Duodenal mucosa (tissue), 2 donors: ENCODE results near the gene PSPC1.

Experiments
- H3K27ac ChIP-seq: one replicate; pipeline ENCODE4 v1.7.0; 2013; ENCODE audit warnings: low read depth, low read length
- H3K27me3 ChIP-seq, 2 donors: one replicate each; pipeline ENCODE4 v1.7.0; 2013; ENCODE audit warnings: low read length in 2 of 2, control low read depth in 1 of 2; ENCODE audit not compliant: insufficient read depth in 2 of 2, control insufficient read depth in 1 of 2
- H3K36me3 ChIP-seq, 2 donors: one replicate each; pipeline ENCODE4 v1.7.0; 2013; ENCODE audit warnings: low read length in 2 of 2, control low read depth in 1 of 2; ENCODE audit not compliant: insufficient read depth in 2 of 2, control insufficient read depth in 1 of 2
- H3K4me1 ChIP-seq, 2 donors: one replicate each; pipeline ENCODE4 v1.7.0; 2013; ENCODE audit warnings: low read length in 2 of 2, control low read depth in 1 of 2; ENCODE audit not compliant: insufficient read depth in 2 of 2, control insufficient read depth in 1 of 2
- H3K4me3 ChIP-seq, 2 donors: one replicate each; pipeline ENCODE4 v1.7.0; 2013; ENCODE audit warnings: low read length in 2 of 2, low read depth in 1 of 2
- H3K9ac ChIP-seq, 2 donors: one replicate each; pipeline ENCODE4 v1.7.0; 2013; ENCODE audit warnings: low read length in 2 of 2, low read depth in 1 of 2
- H3K9me3 ChIP-seq, 2 donors: one replicate each; pipeline ENCODE4 v1.7.0; 2013; ENCODE audit warnings: low read length in 2 of 2, control low read depth in 1 of 2; ENCODE audit not compliant: control insufficient read depth in 1 of 2

PSPC1 gene

DNA sequence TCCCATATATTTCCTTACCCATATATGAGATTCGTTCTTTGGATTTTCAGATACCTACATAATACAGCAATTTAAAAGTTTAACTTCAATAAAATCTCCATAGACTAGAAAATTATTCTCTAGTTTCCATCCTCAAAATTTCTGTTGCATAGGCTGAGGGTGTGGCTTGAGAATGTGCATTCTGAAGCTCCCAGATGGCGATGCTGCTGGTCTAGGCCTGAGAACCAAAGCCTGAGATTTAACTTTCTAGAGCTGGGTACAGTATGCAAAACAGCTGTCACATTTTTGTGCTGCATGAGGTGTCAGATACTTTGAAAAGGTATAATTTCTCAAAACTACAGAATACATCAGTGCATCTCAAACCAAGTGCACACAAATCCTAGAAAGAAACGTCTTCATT lies 106.6 kb downstream of the PSPC1 start:
- H3K9ac ChIP-seq: no peak overlapping the region
- no peaks in the 10 kb centered on the region for H3K4me1 ChIP-seq
- H3K9me3 ChIP-seq: no peaks in the 10 kb centered on the region
- H3K4me3 ChIP-seq: no peak overlapping the region
- H3K27ac ChIP-seq: no peak overlapping the region
- peaks cover 38 to 47% of the 10 kb centered on the region in 2 donors for H3K36me3 ChIP-seq
- H3K27me3 ChIP-seq: no peaks in the 10 kb centered on the region

DNA sequence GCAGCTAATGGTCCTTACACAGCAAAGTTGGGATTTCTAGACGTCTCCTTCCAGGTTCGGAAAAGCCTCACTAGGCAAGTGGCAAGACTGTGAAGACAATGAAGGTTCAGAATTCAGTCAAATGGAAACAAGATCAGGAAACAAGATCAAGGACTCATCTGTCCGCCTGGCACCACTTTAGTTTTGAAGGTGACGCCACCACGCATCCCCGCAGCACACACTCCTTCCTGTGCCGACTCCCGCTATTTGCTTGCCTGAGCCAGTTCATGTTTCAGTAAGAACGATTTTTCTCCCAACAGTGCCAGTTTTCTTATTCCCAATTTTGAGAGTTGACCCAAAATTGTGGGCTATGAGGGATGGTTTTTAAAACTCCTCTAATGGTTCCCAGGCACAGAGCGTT lies 107.8 kb downstream of the PSPC1 start:
- Histone ChIP-seq H3K9ac (no peak overlapping the region), H3K9me3 (no peaks in the 10 kb centered on the region), H3K27ac (no peak overlapping the region), H3K4me3 (no peak overlapping the region), H3K27me3 (no peaks in the 10 kb centered on the region), H3K36me3 (peaks cover 40 to 58% of the 10 kb centered on the region in 2 donors), H3K4me1 (no peaks in the 10 kb centered on the region)

DNA sequence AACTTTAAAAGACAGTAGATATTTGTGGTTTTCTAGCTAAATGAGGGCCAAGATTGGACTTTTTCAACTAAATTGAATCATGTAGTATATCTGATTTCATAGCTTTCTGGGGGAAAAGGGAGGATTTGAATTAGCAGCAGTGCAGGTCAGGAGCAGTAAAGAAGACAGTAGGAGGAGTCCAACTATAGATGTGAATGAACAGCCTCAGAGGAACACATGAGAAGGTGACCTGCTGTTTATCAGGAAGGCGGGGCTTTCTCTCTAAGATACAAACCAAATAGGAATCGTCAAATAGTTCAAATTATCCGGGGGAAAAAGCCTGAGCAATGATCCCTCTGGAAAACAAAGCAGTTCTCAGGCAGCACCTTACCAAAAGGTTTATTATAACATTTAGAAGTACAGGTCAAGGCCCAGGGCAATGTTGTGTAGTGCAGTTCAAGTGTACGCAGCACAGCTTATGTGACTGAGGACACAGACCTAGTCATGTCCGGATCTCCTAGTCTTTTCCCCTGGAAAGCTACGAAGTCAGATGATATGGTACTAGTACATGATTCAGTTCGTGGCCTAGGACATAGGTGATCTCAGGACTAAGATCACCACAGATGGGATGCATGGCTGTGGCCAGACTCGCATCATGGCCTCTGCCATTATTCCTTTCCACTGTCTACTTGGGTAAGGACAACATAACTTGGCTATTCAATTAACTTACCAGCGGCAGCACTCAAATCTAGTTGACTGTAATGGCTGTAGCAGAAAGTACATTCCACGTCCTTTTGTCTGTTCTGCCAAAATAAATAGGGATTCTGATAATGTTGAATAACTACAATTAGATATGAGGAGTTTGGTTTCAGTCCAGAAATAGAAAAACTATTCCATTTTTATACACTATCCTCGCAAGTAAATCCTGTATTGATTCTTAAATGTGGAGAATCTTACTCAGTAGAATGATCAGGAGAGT lies 109.0 kb downstream of the PSPC1 start:
- Histone ChIP-seq H3K9me3 (no peaks in the 10 kb centered on the region), H3K4me1 (no peaks in the 10 kb centered on the region), H3K9ac (no peak overlapping the region), H3K4me3 (no peak overlapping the region), H3K27ac (no peak overlapping the region), H3K27me3 (no peaks in the 10 kb centered on the region), H3K36me3 (peaks cover 44 to 70% of the 10 kb centered on the region in 2 donors)

DNA sequence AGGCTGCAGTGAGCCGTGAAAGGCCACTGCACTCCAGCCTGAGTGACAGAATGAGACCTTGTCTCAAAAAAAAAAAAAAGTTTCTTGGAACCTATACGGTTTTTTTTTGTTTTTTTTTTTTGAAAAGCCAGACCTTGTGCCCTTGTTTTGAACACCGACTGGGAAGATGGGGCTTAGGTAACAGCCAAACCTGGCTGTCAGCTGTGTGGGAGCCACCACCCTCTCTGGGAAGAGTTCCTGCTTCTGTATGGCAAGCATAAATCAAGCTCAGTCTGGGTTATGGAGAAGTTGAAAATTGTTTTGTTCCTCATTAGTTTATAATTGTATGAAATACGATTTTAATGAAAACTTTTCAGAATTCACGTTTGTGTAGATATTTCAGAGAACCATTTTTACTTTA lies 109.8 kb downstream of the PSPC1 start:
- no peaks in the 10 kb centered on the region for H3K4me1 ChIP-seq
- H3K36me3 ChIP-seq: peaks cover 50 to 78% of the 10 kb centered on the region in 2 donors
- H3K9ac ChIP-seq: no peak overlapping the region
- no peaks in the 10 kb centered on the region for H3K27me3 ChIP-seq
- H3K4me3 ChIP-seq: no peak overlapping the region
- no peak overlapping the region for H3K27ac ChIP-seq
- H3K9me3 ChIP-seq: no peaks in the 10 kb centered on the region

DNA sequence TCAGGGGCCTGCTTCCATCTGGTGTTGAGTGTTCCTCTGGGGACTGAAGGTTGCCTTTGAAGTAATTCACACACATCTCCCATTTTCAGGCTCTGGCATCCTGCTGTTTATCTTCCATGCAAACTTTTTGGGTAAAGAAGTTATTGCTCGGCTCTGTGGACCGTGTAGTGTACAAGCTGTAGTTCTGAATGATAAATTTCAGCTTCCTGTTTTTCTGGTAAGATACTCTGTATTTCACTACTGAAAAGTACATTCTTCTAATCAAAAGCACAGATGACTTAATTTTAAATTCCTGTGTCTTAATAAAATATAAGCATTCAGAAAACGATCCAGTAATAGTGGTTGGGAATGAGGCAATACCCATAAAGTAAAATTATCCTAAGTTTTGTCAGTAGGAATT lies 112.6 kb downstream of the PSPC1 start:
- Histone ChIP-seq H3K36me3 (peaks cover 57 to 89% of the 10 kb centered on the region in 2 donors), H3K27me3 (no peaks in the 10 kb centered on the region), H3K27ac (no peak overlapping the region)

DNA sequence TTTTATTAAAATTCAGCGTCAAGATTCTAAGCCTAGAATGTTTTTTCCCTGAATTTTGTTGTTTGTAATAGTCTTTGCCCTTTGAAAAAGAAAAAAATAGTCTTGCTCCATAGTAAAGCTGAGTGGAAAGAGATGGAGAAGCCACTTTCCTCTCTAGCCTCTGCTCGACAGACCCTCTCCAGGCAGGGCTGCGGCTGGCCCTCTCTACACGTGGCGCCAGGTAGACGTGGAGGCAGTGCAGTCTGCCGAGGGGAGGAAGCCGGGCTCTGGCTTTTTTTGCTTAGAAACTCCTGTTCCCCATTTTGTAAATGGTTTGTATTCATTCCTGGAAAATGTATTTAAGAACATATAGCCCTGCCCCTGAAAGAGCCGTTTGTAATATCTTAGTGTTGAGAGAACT lies 114.0 kb downstream of the PSPC1 start:
- peaks cover 47 to 87% of the 10 kb centered on the region in 2 donors for H3K36me3 ChIP-seq
- H3K27ac ChIP-seq: no peak overlapping the region
- H3K4me1 ChIP-seq: no peaks in the 10 kb centered on the region

More for the DNA sequence above, 112.6 kb downstream of the PSPC1 start:
- Histone ChIP-seq H3K4me3 (no peak overlapping the region), H3K4me1 (no peaks in the 10 kb centered on the region), H3K9ac (no peak overlapping the region), H3K9me3 (no peaks in the 10 kb centered on the region)

DNA sequence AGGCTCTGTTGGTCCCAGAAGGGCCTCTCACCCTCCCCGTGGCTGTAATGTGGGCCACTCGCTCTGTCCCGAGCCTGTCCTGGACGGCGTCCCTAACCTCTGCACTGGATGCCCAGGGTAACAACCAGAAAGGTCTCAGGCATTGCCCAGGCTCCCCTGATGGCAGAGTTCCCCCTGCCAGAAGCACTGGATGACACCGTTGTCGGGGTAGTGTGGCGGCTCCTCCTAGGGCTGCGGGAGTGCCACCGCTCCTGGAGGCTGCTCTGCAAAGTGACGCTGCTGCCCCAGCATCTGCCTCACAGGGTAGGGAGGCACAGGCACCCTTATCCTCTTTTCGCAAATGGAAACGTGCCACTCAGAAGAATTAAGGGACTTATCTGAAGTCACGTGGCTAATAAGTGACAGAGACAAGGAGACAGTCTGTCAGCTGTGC lies 117.3 kb downstream of the PSPC1 start:
- no peak overlapping the region for H3K4me3 ChIP-seq
- H3K27me3 ChIP-seq: no peaks in the 10 kb centered on the region
- peaks cover 40 to 85% of the 10 kb centered on the region in 2 donors for H3K36me3 ChIP-seq
- no peak overlapping the region for H3K27ac ChIP-seq
- H3K9ac ChIP-seq: no peak overlapping the region
- H3K9me3 ChIP-seq: no peaks in the 10 kb centered on the region
- no peaks in the 10 kb centered on the region for H3K4me1 ChIP-seq

More for the DNA sequence above, 114.0 kb downstream of the PSPC1 start:
- no peak overlapping the region for H3K4me3 ChIP-seq
- no peaks in the 10 kb centered on the region for H3K9me3 ChIP-seq
- H3K27me3 ChIP-seq: no peaks in the 10 kb centered on the region
- no peak overlapping the region for H3K9ac ChIP-seq

DNA sequence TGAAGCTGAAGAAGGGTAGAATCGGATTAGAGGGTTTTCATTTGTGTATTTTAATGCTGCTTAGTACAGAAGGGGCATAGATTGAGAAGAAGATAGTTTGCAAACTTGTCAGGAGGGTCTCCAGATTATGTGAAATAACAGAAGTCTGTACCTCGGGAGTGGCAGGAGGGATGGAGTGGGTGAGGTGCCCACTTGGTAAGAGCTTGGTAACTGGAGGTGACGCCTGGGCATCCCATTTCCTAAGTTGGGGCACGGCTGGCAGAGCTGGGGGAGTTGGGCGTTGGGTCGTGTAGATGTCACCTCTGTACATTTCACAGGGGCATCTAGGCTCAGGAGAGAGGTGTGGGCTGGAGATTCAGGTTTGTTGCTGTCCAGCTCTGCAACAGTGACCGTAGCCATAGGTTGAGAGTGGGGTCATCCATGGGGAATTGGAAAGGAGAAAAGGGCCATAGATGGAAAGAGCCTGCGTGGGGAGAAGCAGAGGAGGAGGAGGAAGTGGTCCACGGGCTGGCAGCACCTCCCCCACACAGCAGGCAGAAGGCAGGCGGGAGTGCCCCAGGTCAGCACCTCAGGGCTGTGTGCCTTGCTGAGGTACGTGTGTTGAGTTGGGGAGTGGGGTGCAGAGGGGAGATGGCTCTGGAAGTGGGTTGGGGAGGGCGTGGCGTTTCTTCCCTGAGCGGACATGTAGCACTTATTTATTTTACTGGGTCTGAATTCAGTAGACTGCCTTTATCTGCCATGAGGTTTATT lies 118.1 kb downstream of the PSPC1 start:
- Histone ChIP-seq H3K36me3 (peaks cover 40 to 80% of the 10 kb centered on the region in 2 donors), H3K9ac (no peak overlapping the region), H3K4me3 (no peak overlapping the region), H3K27me3 (no peaks in the 10 kb centered on the region), H3K4me1 (no peaks in the 10 kb centered on the region), H3K9me3 (no peaks in the 10 kb centered on the region), H3K27ac (no peak overlapping the region)

DNA sequence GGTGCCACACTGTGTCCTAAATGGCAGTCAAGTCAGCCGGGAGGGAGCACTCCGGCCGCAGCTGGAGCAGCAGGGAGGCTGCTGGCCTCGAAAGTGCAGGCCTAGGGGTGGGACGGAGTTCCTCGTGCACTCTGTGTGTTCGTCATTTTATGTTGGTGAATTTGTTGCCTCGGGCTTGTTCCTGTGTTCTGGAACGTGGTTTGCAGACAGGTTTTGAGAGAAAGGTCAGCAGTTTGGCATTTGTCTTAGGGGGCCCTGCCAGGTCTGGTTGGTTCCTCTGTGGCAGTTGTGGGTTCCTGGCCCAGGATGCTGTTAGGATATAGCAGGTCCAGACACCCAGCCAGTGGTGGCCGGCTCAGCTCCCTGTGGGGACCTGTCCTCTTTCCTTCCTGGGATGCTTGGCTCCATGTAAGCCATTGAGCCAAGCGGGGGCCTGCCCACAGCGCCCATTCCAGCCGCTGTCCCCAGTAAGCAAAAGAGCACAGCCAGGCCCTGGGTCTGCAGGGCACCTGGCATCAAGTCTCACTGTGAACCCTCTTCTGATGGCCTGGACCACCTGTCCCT lies 119.2 kb downstream of the PSPC1 start:
- no peak overlapping the region for H3K4me3 ChIP-seq
- no peak overlapping the region for H3K27ac ChIP-seq
- no peaks in the 10 kb centered on the region for H3K9me3 ChIP-seq
- H3K27me3 ChIP-seq: no peaks in the 10 kb centered on the region
- H3K9ac ChIP-seq: no peak overlapping the region
- no peaks in the 10 kb centered on the region for H3K4me1 ChIP-seq
- H3K36me3 ChIP-seq: peaks cover 36 to 80% of the 10 kb centered on the region in 2 donors

DNA sequence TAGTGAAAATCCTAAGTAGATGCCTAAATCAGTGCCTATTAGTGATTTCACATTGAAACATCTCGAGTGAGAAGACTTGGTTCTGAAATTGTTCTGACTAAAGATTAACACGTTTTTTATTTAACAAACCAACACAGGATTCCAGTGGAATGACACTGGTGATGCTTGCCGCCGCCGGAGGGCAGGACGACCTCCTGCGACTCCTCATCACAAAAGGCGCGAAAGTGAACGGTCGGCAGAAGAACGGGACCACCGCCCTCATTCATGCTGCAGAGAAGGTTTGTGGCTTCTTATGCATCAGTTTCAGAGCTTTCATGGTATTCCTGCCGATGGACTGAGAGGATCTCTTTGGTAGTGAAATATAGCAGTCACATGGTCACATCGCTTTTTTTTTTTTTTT lies 121.2 kb downstream of the PSPC1 start:
- Histone ChIP-seq H3K9me3 (no peaks in the 10 kb centered on the region), H3K9ac (no peak overlapping the region), H3K4me1 (no peaks in the 10 kb centered on the region), H3K27ac (no peak overlapping the region), H3K27me3 (no peaks in the 10 kb centered on the region), H3K4me3 (no peak overlapping the region), H3K36me3 (peaks cover 30 to 71% of the 10 kb centered on the region in 2 donors)
